HepG2 (cell line): ENCODE results near the gene ABCB9. TPM values are rescaled to one million over a fixed set of nuclear protein-coding genes. Genes with fewer than 3 reads are reported as not detected.
A peak's percentile ranks its signal among the peaks of the same experiment; 100 is the strongest.

Experiments used
- ATAC-seq: fragments of 200-7000 bp; cut with Tn5 transposase; 3 replicates; pipeline ENCODE4 v1.9.1; 2020; ENCODE audit warnings: mild to moderate bottlenecking, moderate library complexity
- BruUV-seq: library from RNA; stranded (reverse); fragments of 400-500 nt; replicated peaks from 2 replicates; lab custom pipeline; 2021; lab: Mats Ljungman, UMichigan
- CTCF ChIA-PET: fragments of 300-600 bp; formaldehyde crosslinking; extraction: SDS; loops from one replicate; lab custom pipeline; 2021; ENCODE audit warnings: low total read pairs, inconsistent platforms, low intra/inter-chr PET ratio; lab: Yijun Ruan, JAX
- POLR2A ChIA-PET: fragments of 350-600 bp; sonication (Branson Sonifier 250); formaldehyde crosslinking; loops from one replicate; lab custom pipeline; 2020; ENCODE audit warnings: antibody characterized with exemption, inconsistent platforms; lab: Yijun Ruan, JAX
- DNase-seq: peaks from one replicate; pipeline ENCODE4 v3.0.0-alpha.2; 2015; ENCODE audit warnings: low spot score
- FAIRE-seq: peaks from 3 replicates; lab custom pipeline; 2011; peaks lifted over from hg19 to GRCh38; lab: Jason Lieb, UNC
- H2AFZ ChIP-seq: one replicate; pipeline ENCODE4 v1.6.1; 2011; ENCODE audit warnings: low read length, inconsistent platforms
- H3K27ac ChIP-seq: fragments of 300-600 bp; 3 replicates; pipeline ENCODE4 v1.8.0; 2011; ENCODE audit warnings: mixed run types, mild to moderate bottlenecking, mixed read lengths, low read length, inconsistent platforms; ENCODE audit not compliant: insufficient read depth; ENCODE audit errors: extremely low read length
- H3K27me3 ChIP-seq, 2 experiments: fragments of 200-600 bp in 1 of 2; 2 replicates in 1 of 2; 3 replicates in 1 of 2; pipeline versions ENCODE4 v1.6.0 to v1.8.0; 2011; ENCODE audit warnings: low read length in 2 of 2, mild to moderate bottlenecking in 2 of 2, moderate library complexity in 2 of 2, inconsistent platforms in 1 of 2; ENCODE audit not compliant: insufficient read depth in 2 of 2, control insufficient read depth in 1 of 2
- H3K36me3 ChIP-seq, 2 experiments: fragments of 200-600 bp in 1 of 2; replicated peaks in 1 of 2; 2 replicates in 1 of 2; 3 replicates in 1 of 2; pipeline versions ENCODE4 v1.5.1 to v1.8.0; 2011; ENCODE audit warnings: low read length in 2 of 2, inconsistent platforms in 1 of 2; ENCODE audit not compliant: insufficient read depth in 2 of 2, control insufficient read depth in 1 of 2
- H3K4me1 ChIP-seq: 2 replicates; pipeline ENCODE4 v1.5.1; 2012; ENCODE audit warnings: low read length, inconsistent platforms; ENCODE audit not compliant: insufficient read depth
- H3K4me2 ChIP-seq: 2 replicates; pipeline ENCODE4 v1.6.0; 2011; ENCODE audit warnings: low read depth, low read length, inconsistent platforms
- H3K4me3 ChIP-seq, 3 experiments: fragments of 200-600 bp in 1 of 3; sonication (generic), shearing (Covaris generic) in 1 of 3; replicated peaks in 1 of 3; 2 replicates each; pipeline ENCODE4 v1.5.1; 2011 to 2016; ENCODE audit warnings: low read length in 3 of 3, inconsistent platforms in 2 of 3, low read depth in 2 of 3, mild to moderate bottlenecking in 2 of 3, control low read depth in 1 of 3, mixed read lengths in 1 of 3; ENCODE audit not compliant: insufficient read depth in 1 of 3
- H3K79me2 ChIP-seq: one replicate; pipeline ENCODE4 v1.6.1; 2011; ENCODE audit warnings: low read length, inconsistent platforms; ENCODE audit not compliant: insufficient read depth
- H3K9ac ChIP-seq: 2 replicates; pipeline ENCODE4 v1.6.0; 2011; ENCODE audit warnings: mild to moderate bottlenecking, low read depth, low read length, inconsistent platforms; ENCODE audit not compliant: insufficient read depth
- H3K9me3 ChIP-seq: 2 replicates; pipeline ENCODE4 v1.5.1; 2012; ENCODE audit warnings: mild to moderate bottlenecking, low read length
- H4K20me1 ChIP-seq: 2 replicates; pipeline ENCODE4 v1.6.0; 2011; ENCODE audit warnings: inconsistent platforms, mild to moderate bottlenecking, low read length, moderate library complexity; ENCODE audit not compliant: insufficient read depth
- HIC2 ChIP-seq: sonication (generic); formaldehyde crosslinking; IDR thresholded peaks from 2 replicates; pipeline ENCODE4 v1.9.0; 2022; ENCODE audit warnings: low read depth, missing genetic modification reagents
- MAFG ChIP-seq: sonication (generic); formaldehyde crosslinking; IDR thresholded peaks from 2 replicates; pipeline ENCODE4 v1.5.1; 2020; ENCODE audit warnings: mild to moderate bottlenecking, missing genetic modification reagents
- ZFP91 ChIP-seq: sonication (generic); formaldehyde crosslinking; IDR thresholded peaks from 2 replicates; pipeline ENCODE4 v1.9.0; 2022; ENCODE audit warnings: missing genetic modification reagents, mild to moderate bottlenecking, borderline replicate concordance
- ZNF691 ChIP-seq: sonication (generic); formaldehyde crosslinking; IDR thresholded peaks from 2 replicates; pipeline ENCODE4 v1.4.0; 2020; ENCODE audit warnings: missing genetic modification reagents, low read depth, mild to moderate bottlenecking, borderline replicate concordance
- WGBS: methylation state at CpG from one replicate; pipeline ENCODE4 v1.1.6; 2017; ENCODE audit warnings: low lambda C conversion rate; 5-methylcytosine and 5-hydroxymethylcytosine counted together
- in situ Hi-C: cut with HindIII; loops from 2 replicates; pipeline ENCODE4 v1.10.0; 2017; ENCODE audit warnings: low pct_unique_long_range_greater_than_20kb; ENCODE audit not compliant: extremely low pct_ligation_motif_present
- intact Hi-C: fragments of 100-400 bp; cut with micrococcal nuclease; formaldehyde crosslinking; loops from one replicate; pipeline ENCODE4 v1.10.0; 2022; ENCODE audit not compliant: unreplicated experiment
- polyA plus RNA-seq, 8 experiments: library from polyadenylated mRNA; depleted of rRNA in 3 of 8; stranded (reverse) in 7 of 8; unstranded in 1 of 8; fragments of >200 nt; fragmentation: Illumina TruSeq in 4 of 8; extraction: Trizol in 4 of 8; gene quantifications; 2 replicates each; pipeline versions ENCODE4 v1.2.1 to v1.2.3, GENCODE V29; 2011 to 2016; ENCODE audit warnings: low read depth in 4 of 8, missing spikeins in 1 of 8, mixed read lengths in 1 of 8; ENCODE audit not compliant: insufficient read depth in 1 of 8
- total RNA-seq, 5 experiments: library from RNA; depleted of rRNA; stranded (reverse); fragments of >200 nt; fragmentation: Illumina TruSeq; extraction: Trizol; gene quantifications; 2 replicates each; pipeline ENCODE4 v1.2.3, GENCODE V29; 2016; ENCODE audit warnings: low read depth in 1 of 5

Gene ABCB9
- total and polyA plus RNA-seq, 2 of the 13 experiments (the other 11 are each of a cell fraction or from before 2014, with no cell fraction given) = 5.1 to 6.0 TPM

- TF ChIP-seq HIC2 = 0 out of 2 replicates have a peak, but pooled peaks have one; percentile 23
- peak; percentile 58; the same call in 1 of the 2 replicates for TF ChIP-seq ZFP91 (CRISPR knock-in tag)
These were observed 1.6 kb downstream of the ABCB9 start (continued) for GRCh38 chr12:122964439-122965257.

- Histone ChIP-seq H3K9ac (no peak overlapping the region), H3K27me3 (no peaks in the 10 kb centered on the region), H2AFZ (no peak overlapping the region), H3K9me3 (no peaks in the 10 kb centered on the region), H3K4me3 (no peak overlapping the region; a peak in 1 of 6 replicates), H3K79me2 (no peaks in the 10 kb centered on the region), H3K4me1 (peaks cover 47% of the 10 kb centered on the region), H3K36me3 (peaks cover 0 to 2% of the 10 kb centered on the region in 2 experiments; a peak in 3 of 5 replicates), H4K20me1 (no peaks in the 10 kb centered on the region), H3K27ac (no peak overlapping the region), H3K4me2 (peak overlapping the region; percentile 98)
- FAIRE-seq (no peak), DNase-seq (no peak), ATAC-seq (no peak)
- TF ChIP-seq ZFP91 (CRISPR knock-in tag) (0 out of 2 replicates have a peak, but pooled peaks have one; percentile 14), ZNF691 (no peak), MAFG (CRISPR knock-in tag) (0 out of 2 replicates have a peak, but pooled peaks have one; percentile 18)
- no TSS peak for BruUV-seq
- WGBS = no CpG with 5 or more reads among the region's 8 CpGs
- in situ Hi-C loops = no loop called here
- POLR2A ChIA-PET = interaction anchor here (1.3 to 3.7 kb wide), 2 partner anchors 11 to 21 kb away, joined by 4 to 43 read pairs; partner anchors contain the start of gene OGFOD2
- CTCF ChIA-PET = no interaction called here
- intact Hi-C loops = no loop called here
These were observed 2.4 kb downstream of the ABCB9 start for GRCh38 chr12:122963941-122964265.
